Measurements from ENCODE around the gene BICRAL.
"Not testable (repeated sequence)": the region's sequence is repeated elsewhere in the genome, so short reads cannot be mapped to it uniquely, and the experiment has no call there.

BICRAL gene

DNA sequence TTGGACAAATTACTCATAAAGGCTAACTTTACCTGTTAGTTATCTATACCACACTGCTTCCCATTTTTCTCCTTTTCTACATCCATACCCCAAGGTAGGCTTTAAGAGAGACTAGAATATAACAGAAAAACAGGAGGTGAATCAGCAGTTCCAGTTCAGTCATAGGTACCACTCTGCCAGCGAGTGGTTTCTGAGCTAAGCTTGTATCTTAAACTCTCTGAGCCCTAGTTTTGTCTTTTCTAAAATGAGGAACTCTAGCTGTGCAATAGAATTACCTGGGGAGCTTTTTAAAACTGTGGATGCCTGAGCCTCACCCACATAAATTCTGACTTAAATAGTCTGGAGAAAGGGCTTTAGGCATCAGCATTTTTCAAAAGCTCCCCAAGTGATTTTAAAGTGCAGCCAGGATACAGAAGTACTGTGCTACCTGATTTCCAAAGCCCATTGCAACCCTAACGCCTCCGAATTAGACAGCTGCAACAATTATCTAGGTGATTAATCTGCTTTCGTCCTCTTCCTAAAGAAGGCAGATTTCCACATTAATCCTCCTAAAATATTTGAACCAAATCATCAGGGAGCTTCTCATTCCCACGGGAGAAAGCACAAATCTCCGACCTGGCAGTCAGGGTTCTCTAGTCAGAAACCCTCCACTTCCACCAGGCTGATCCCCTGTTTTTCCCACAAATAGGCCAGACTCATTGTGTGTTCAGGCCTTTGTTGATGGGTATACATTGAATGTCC, 60.2 kb downstream of the BICRAL start:
- no peak for DNase-seq (ENCODE audit: low read depth)

DNA sequence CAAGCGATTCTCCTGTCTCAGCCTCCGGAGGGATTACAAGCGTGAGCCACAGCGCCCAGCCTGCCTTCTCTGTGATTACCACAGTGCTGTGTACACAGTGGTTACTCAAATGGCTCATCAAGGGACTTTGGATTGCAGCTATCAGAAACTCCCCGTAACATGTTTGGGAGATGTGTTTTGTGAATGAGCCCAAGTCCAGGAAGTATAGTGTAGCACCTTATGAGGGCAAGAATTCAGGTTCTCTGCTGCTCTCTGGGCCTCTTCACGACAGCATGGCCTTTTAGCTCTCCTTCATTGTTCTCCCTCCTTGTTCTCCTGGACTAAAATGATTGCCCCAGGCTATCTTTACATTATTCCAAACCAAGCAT, 63.5 kb downstream of the BICRAL start:
- no peak for DNase-seq (ENCODE audit: low read depth)

DNA sequence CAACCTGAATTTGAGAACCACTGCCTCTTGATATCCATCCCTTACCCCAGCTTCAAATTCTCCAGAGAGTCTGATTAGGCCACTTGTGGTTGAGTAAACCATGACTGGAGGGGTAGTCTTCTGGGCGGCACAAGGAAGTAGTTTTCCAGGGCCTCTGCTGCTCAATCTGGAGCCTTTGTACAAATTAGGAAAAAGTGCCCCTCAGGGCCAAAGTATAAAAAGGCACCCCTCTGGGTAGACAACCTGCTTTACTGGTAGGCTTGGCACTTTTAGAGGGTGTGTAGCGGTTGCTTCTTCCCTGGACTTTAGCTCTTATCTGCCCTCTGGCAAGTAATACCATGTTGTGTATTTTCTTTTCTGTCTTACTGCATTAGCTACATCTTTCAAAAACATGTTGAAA, 64.7 kb downstream of the BICRAL start:
- no peak for DNase-seq (ENCODE audit: low read depth)

DNA sequence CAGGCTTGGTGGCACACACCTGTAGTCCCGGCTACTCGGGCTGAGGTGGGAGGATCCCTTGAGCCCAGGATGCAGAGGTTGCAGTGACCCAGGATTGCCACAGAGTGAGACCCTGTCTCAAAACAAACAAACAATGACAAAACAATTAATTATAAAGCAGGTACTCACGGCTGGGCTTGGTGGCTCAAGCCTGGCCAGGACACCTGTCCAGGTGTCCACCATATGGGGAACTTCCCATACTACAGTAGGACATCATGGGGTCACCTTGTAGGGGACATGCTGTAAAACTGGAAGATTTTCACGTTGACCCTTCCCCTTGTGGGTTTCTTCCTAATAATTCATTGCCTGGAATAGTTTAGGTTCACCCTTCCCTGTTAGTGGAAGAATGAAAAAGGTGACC, 66.8 kb downstream of the BICRAL start:
- no peak for DNase-seq (ENCODE audit: low read depth)

DNA sequence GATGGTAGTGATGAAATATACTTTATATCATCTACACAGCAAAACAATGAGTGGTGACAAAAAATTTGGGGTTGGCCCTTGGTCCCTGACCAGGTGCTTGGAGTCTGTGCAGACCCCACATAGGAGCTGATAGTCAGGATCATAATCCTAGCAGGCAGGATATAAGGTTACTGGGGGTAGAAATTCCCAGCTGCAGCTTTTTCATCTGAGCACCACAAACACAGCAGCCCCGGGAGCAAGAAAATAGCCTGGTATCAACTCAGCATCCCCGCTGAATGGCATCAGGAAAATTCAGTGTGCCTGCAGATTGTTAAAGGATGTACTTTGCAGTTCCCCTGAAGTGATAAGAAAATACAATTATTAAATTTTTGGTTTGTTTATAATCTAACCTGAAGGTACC, 69.7 kb downstream of the BICRAL start:
- no peak for DNase-seq (ENCODE audit: low read depth)

DNA sequence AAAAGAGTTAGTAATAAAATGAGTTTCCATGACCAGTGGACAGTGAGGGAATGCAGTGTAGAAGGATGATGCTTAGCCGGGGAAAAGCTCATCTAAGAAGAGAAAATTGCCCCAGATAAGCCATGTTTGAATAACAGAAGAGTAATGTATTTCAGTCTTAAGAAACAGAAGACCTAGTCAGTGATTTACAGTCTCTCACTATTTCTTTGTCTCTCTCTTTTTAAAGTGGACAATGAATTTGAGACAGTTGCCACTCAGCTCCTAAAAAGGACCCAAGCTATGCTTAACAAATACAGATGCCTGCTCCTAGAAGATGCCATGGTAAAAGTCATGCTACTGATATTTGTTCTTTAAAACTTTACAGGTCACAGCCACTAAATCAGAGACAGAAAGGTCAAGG, 78.2 kb downstream of the BICRAL start:
- DNase-seq (ENCODE audit: low read depth), result no peak

DNA sequence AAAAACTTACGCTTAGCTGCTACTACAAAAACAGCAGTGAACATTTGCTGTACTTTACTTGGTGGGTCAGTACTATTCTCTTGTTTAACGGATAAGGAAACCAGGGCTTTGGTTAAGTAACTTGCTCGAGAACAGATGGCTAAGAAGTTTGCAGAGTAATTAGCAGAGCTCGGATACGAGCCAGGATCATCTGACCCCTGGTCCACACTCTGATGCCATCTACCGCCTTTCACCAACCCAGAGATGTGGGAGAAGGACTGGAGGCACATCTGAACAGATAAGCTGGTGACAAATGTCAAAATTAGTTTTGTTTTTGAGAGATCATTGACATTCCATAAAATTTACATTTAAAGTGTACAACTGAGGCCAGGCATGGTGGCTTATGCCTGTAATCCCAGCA, 78.6 kb downstream of the BICRAL start:
- DNase-seq (ENCODE audit: low read depth), result no peak

DNA sequence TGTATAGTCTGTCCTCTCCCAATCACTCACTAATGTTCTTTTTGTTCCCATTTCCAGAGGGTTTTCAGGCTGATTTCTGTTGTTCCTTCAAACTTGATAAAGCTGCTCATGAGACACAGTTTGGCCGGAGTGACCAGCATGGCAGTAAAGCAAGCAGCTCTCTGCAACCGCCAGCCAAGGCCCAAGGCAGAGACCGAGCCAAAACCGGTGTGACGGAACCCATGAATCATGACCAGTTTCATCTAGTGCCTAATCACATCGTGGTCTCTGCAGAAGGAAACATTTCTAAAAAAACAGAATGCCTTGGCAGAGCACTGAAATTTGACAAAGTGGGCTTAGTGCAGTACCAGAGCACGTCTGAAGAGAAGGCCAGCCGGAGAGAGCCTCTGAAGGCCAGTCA, 82.8 kb downstream of the BICRAL start:
- no peak for DNase-seq (ENCODE audit: low read depth)

DNA sequence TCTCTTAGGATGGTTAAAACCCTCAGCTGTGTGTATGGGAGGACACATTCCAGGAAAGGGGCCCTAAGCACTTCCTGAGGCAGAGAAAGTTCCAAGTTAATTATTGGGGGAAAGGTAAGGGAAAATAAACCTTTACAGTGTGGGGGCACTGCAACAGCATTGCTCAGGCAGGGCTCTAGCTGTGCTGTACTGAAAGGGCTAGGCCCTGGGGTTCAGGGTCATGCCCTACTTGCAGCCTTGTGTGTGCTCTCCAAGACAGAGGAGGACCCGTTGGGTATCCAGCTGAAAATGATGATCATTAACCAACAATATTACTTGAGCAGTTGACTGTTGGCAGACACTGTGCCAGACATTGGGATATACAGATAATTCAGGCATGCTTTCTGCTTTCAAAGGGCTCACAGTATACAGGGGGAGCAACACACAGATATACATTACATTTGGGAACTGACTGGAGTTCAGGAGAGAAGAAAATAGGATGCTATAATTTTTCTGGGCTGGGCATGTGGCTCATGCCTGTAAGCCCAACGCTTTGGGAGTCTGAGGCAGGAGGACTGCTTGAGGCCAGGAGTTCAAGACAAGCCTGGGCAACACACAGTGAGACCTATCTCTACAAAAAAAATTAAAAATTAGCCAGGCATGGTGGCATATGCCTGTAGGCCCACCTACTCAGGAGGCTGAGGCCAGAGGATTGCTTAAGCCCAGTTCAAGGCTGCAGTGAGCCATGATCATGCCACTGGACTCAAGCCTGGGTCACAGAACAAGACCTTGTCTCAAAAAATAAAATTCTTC, 88.5 kb downstream of the BICRAL start:
- DNase-seq (ENCODE audit: low read depth), result no peak

DNA sequence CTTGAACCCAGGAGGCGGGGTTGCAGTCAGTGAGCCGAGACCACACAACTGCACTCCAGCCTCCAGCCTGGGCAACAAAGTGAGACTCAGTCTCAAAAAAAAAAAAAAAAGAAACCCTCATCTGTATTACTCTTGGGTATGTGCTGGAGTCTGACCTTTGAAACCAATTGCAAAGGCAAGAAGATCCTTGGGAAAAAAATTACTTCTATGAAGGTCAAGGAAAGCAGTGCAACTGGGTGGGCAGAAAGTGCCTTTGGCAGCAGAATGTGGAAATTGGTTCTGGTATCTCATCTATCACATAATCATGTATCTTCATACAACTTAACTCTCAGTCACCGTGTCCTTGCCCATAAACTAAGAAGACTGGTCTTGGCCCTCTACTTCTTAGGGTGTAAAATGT, 89.9 kb downstream of the BICRAL start:
- no peak for DNase-seq (ENCODE audit: low read depth)

DNA sequence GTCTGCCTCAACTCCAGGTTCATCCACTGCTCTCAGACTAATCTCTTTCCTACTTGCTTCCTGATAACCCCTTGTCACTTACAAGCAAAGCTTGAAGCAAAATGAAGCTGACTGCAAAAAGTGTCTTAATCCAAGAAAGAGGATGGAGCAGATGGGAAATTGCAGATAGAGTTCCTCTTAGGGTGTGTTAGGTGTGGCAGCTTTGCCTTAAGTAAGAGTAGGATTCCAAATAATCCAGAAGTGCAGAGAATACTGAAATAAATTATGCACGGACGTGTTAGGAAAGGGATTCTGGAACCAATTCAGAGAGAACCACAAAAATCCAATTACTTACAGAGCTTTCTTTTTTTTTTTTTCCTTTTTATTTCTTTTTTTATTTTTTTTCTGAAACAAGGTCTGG, 91.5 kb downstream of the BICRAL start:
- DNase-seq (ENCODE audit: low read depth), result no peak

DNA sequence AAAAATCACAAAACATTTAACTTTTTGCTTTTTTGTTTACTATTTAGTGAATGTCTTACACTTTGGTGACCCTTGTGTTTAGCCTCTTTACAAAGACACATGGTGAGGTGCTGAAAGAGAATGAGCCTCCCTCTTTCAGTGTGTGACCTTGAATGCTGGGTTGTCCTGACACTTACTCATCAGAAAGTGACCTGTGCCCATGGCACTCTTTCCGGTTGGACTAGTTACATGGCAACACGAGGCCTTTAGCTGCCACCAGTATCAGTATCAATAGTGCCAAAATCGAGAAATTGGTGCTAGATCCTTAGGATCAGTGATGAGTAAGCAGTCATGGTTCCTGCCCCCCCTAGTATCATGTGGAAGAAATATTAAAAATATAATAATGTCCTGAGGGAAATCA, 95.8 kb downstream of the BICRAL start:
- no peak for DNase-seq (ENCODE audit: low read depth)

DNA sequence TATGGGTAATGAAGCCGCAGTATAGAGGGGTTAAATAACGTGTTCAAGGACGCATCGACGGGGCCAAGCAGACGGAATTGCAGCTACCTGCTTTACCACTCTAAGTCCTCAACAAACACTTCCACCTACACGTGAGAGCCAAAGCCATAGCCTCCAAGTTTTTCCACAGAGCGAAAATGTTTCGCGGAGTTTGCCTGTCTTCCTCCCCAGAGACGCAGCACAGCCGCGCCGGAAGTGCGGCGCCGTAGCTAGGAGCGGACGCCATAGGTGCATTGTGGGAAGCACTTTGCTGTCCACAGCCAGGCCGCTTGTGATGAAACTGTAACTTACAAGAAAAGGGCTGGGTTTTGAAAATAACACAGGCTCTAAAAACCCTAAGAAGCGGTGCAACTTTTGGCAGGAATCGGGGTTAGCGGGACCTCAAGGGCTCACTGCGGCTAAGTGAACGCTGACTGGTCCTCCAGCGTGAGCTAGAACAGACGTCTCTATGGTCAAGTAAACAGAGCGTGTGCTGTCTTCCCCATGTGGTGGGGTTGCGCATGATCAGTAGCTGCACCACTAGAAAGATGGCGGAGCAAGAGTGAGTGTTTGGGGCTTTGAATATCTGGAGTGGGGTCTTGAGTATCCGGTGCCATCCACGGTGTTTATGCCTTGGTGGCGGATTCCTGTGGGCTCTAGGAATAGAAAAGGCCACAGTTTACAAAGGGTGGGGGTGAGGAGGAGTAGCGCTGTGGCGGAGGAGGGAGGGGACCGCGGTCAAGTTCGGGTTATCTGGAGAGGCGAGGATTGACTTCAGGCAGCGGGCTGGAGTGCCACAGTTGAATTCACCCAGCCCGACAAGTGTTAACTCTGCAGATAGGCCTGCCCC, 97.8 kb downstream of the BICRAL start, which contains the start of gene RPL7L1:
Gene RPL7L1 (plus strand): TSS at position 245 of the 868 bp plus-strand sequence. CDS start 295 bp downstream, at position 540.
- DNase-seq (ENCODE audit: low read depth), result peak; percentile 70

DNA sequence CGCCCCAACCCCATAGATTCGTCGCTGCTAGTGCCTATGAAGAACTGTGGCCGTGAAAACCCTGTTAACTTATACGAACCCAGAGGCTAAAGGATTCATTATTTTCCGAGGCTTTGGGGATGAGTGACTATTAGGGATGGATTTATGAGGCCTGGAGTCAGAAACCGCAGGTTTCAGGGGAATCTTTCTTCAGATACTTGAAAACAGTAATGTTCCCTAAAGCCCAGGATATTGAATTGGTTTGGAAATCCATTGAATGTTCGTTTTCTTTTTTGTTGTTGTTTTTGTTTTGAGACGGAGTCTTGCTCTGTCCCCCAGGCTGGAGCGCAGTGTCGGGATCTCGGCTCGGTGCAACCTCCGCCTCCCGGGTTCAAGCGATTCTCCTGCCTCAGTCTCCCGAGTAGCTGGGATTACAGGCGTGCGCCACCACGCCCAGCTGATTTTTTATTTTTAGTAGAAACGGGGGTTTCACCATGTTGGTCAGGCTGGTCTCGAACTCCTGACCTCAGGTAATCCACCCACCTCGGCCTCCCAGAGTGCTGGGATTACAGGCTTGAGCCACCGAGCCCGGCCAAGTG, 98.5 kb downstream of the BICRAL start:
- not testable (repeated sequence) for DNase-seq (ENCODE audit: low read depth)

DNA sequence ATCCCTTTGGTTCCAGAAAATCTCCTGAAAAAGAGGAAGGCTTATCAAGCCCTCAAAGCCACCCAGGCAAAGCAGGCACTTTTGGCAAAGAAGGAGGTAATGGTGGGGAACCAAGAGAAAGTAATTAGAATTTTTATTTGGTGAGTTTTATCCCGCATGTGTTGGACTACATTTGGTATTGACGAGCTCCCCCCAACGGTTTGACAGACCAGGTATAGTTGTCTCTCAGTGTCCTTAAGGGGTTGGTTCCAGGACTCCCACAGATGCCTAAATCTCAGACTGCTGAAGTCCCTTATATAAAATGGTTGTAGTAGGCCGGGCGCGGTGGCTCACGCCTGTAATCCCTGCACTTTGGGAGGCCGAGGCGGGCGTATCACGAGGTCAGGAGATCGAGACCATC, 99.0 kb downstream of the BICRAL start:
- DNase-seq (ENCODE audit: low read depth), result not testable (repeated sequence)

DNA sequence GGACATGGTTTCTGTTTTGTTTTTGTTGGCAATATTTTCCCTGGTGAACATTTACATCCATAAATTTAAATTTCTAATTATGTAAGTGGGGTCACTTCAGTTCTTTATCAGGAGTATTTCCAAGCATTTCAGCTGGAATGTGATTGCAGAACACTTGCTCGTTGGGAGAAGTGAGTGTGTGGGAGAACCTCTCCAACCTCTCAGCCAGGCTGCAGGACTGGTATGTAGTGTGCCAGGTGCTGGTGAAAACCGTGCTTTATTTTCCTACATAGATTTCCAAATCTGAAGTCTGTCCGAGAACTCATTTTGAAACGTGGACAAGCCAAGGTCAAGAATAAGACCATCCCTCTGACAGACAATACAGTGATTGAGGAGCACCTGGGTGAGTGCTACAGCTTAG, 103.8 kb downstream of the BICRAL start:
- DNase-seq (ENCODE audit: low read depth), result no peak

DNA sequence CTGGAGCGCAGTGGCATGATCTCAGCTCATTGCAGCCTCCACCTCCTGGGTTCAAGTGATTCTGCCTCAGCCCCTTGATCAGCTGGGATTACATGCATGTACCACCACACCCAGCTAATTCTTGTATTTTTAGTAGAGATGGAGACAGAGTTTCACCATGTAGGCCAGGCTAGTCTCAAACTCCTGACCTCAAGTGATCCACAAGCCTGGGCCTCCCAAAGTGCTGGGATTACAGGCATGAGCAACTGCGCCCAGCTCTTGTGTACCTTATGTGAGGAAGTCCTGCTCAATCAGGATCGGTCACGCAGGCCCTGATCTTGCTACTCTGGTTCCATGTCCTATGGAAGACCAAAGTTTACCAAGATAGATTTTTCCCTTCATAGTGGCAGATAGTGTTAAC, 106.3 kb downstream of the BICRAL start:
- DNase-seq (ENCODE audit: low read depth), result not testable (repeated sequence)

DNA sequence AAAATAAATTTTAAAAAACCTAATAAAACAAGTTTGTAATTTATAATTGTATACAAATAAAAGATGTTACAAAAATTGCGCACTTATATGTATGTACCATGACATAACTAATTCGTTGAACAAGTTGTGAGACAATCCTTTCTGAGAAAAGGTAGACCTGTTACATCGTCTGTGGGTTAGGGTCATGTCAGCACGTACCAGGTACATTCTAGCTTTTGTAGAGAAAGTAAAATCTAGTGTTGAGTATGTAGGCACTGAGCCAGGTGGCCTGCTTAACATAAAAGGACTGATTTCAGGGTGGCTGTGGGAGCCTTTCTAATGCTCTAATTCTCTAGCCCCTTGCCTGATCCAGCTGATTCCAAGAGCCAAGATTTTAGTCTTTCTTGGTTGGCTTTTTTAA, 108.0 kb downstream of the BICRAL start:
- no peak for DNase-seq (ENCODE audit: low read depth)

DNA sequence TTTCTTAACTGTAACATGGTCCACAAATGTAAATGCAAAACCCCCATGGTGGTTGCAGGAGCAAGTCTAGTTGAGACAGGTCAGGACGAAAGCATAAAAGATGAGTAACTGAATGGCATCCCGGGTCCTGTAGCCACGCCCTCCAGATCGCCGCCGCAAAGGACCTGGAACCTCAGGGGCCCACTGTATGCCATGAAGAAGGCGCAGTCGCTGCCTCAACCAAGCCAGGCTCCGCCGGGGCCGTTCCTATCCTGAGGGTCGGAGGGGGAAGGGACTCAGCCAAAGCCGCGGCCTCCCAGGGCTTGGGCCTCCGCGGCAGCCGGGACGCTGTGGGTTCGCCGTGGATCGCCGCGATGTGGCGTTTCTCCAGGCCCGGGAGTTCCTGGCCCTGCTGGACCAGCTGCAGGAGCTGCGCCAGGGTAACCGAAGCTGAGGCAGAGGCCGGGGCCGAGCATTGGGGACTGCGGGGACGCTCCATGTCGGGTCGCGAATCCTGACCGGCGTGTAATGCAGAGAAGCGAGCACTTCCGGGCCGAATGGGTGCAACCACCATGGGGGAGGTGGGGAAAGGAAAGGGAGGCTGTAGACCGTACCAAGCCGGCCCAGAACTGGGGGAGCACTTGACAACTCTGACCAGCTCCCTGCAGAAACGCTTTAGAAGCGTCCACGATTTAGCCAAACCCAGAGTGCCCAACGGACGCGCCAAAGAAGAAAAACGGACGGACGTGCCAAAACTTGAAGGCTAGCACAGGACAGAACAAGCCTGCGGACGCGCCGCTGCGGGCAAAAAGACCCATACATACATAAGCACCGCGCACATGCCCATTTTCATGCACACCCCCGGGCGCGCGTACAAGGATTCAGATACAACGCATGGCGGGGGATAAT, 108.7 kb downstream of the BICRAL start:
- peak; percentile 79 for DNase-seq (ENCODE audit: low read depth)

DNA sequence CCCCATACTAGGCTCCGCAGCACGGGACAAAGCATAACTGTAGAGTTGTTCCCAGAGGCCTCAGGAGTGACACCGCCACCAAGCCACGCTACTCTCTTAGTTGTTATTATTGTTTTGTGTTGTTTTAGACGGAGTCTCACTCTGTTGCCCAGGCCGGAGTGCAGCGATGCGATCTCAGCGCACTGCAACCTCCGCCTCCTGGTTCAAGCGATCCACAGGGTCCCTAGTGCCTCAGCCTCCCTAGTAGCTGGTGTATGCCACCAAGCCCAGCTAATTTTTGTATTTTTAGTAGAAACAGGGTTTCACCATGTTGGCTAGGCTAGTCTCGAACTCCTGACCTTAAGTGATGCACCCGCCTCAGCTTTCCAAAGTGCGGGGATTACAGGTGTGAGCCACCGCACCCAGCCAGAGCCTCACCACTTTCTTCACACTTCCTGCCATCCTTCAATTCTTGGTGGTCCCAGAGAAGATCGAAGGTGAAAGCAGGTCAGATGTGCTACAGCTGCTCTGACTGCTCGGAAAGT, 109.4 kb downstream of the BICRAL start:
- no peak for DNase-seq (ENCODE audit: low read depth)
